Camera-type eye (tissue), 1 donor: Measurements from ENCODE around the gene NDC80. TPM values are rescaled to one million over a fixed set of nuclear protein-coding genes. Genes with fewer than 3 reads are reported as not detected.

Source experiments
- total RNA-seq: library from RNA; depleted of rRNA; stranded (reverse); fragments of >200 nt; gene quantifications from one replicate; pipeline ENCODE4 v1.2.3, GENCODE V29; 2014

Gene NDC80
- total RNA-seq = 10.5 TPM

DNA sequence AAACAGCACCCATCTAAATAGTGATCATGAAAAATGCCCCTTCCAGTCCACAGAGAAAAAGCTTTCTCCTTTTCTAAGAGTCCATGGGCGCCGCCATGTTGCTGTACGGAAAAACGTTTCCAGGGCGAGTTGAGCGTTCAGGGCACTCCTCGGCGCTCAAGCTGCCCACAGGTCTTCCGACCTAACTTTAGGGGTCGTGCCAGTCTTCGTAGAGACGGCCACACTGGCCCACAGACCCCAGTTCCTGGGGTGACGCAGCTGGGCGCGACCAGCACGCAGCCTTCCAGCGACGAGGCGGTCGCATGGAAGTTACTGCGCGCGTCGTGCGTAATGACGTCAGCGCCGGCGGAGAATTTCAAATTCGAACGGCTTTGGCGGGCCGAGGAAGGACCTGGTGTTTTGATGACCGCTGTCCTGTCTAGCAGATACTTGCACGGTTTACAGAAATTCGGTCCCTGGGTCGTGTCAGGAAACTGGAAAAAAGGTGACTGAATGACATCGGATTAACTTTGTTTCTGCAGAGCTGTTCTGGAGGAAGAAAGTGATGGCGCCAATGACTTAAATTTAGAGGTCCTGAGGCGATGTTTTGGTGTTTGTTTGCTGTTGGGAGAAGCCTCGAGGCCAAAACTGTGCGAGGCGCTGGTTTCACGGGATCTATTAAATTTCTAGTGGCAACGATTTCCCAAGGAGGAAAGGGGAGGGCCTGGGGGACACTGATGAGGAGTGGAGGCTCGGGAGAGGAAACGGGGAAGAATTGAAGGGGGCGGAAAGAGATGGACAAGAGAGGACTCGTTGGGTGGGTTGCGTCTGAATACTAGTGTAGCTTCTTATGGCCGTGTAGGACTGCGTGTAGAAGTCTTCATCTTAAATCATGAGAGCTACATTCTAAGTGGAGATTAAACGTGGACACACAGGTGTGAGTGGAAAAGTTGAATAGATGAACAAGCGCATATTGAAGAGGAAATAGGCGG is at the start of gene NDC80, which contains the start of gene METTL4:
TSS of gene NDC80 (plus strand) at position 358 of the 971 bp plus-strand sequence. CDS start 1,429 bp downstream, outside the sequence.
TSS of gene METTL4 (minus strand) at position 306 of the 971 bp plus-strand sequence. CDS start 4,289 bp downstream, outside the sequence.

DNA sequence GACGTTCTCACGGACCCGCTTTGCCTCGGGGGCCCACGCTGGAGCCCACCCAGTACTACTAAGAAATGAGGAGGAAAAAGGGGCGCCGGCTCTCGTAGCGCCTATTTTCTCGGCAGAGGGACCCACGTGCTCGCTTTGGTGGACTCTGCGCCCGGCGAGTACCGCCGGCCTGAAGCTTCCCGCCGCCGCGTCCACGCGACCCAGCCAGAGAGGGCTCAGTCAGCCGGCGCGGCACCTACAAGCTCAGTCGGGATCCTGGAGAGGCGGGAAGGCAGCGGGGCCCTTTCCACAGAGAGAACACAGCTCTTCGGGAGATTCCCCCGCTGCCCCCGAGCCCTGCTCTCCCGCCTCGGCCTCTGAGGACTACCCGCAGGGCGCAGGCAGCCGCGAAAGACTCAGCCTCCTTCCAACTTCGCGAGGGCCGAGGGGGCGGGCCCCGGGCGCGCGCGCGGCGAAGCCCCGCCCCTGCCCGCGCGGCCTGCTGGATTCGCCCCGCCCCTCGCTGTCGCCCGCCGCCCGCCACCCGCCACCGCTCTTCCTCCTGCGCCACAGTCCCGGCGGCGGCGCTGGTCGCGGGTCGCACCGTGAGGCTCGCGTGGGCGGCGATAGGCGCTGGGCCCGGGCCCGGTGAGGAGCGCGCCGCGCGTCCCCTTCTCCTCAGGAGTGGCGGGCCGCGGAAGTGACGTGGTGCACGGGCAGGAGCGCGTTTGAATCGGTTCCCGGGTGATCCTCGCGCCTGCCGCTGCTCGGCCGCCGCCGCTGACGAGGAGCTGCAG is 84.0 kb downstream of the NDC80 start, which contains the start of gene SMCHD1:
TSS of gene SMCHD1 (plus strand) at position 549 of the 776 bp plus-strand sequence. CDS start 350 bp downstream, outside the sequence.

Other genes starting within 250 kb of the NDC80 start
- 17.0 TPM for gene METTL4, start 52 bp upstream of the NDC80 start, total RNA-seq
- 207 TPM for gene SMCHD1, start 84.2 kb downstream of the NDC80 start, total RNA-seq